Neural crest cell (in vitro differentiated cells): ENCODE data around the gene AURKAIP1. TPM values are rescaled to one million over a fixed set of nuclear protein-coding genes. Genes with fewer than 3 reads are reported as not detected.

Experiments used
- DNase-seq: peaks from one replicate; pipeline ENCODE4 v3.0.0; 2021; ENCODE audit warnings: low read depth, mixed read lengths, low spot score
- H3K27ac Mint-ChIP-seq: one replicate; pipeline ENCODE4 v1.8.0; 2021; ENCODE audit warnings: mild to moderate bottlenecking, mixed read lengths; ENCODE audit not compliant: unreplicated experiment
- H3K27me3 Mint-ChIP-seq: 2 replicates; pipeline ENCODE4 v1.8.0; 2021; ENCODE audit warnings: low read depth, mild to moderate bottlenecking, mixed read lengths
- H3K36me3 Mint-ChIP-seq: 2 replicates; pipeline ENCODE4 v1.8.0; 2021; ENCODE audit warnings: low read depth, mild to moderate bottlenecking, mixed read lengths
- H3K4me1 Mint-ChIP-seq: 2 replicates; pipeline ENCODE4 v1.8.0; 2021; ENCODE audit warnings: mixed read lengths
- H3K4me3 Mint-ChIP-seq: one replicate; pipeline ENCODE4 v1.8.0; 2021; ENCODE audit warnings: mild to moderate bottlenecking, mixed read lengths
- H3K9me3 Mint-ChIP-seq: 2 replicates; pipeline ENCODE4 v1.8.0; 2021; ENCODE audit warnings: mixed read lengths
- total RNA-seq: library from RNA; stranded (reverse); gene quantifications from 2 replicates; pipeline ENCODE4 v1.2.1, GENCODE V29; 2021
- TF ChIP-seq, protein P1 (sequence below): fragments of 200-600 bp; sonication (generic); conservative IDR thresholded peaks from 2 replicates; pipeline ENCODE4 v1.5.0; 2021; ENCODE audit warnings: antibody characterized with exemption, mild to moderate bottlenecking

AURKAIP1 gene
- total RNA-seq, 1 donor from 2014 or later = 128 TPM

DNA sequence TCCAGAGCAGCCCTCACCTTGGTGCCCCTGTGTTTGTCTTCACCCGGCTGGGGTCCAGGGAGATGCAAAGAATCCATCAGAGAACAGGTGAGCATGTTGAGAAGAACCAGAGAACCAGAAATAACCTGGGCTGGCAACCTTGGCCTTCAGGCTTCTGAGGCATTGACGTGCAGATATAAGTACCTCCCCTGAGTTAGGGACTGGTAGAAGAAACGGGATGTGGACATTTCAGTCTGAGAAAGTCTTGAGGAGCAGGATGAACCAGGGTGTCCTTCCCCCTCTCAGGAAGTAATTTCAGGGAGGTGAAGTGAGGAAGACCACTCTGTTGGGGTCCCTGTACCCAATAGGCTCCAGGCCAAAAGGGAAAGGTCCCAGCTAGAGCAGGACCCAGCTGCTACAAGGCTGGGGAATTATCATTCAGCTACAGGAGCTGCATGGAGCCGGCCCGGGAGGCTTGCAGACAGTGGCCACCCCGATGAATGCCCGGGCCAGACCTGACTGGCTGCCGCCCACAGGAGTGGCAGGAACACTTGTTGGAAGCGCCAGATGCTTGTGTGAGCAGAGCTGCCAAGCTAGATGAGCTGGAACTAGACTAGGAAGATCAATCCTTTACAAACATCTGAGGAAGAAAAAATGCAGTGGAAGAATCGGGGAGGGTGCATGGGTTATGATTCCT is 1.7 kb upstream of the AURKAIP1 start:
- Mint-ChIP-seq H3K9me3 (no peaks in the 10 kb centered on the region), H3K36me3 (no peaks in the 10 kb centered on the region)

DNA sequence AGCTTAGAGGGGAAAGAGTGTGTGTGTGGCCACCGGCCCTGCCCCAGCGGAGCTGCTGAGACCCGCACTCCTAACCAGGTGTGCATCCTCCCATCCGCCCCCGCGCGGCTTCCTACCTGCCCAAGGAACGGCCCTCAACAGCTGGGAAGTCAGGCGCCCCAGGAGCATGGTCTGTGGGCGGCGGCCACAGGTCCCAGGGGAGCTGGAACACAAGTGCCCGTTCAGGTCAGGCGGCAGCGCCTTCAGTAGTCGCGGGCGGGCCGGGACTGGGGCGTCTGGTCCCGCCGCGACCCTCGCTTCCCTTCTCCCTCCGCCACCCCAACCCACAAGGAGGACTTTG is 448 bp downstream of the AURKAIP1 start:
- no peaks in the 10 kb centered on the region for H3K36me3 Mint-ChIP-seq
- DNase-seq = no peak
- peaks cover 9% of the 10 kb centered on the region for H3K4me1 Mint-ChIP-seq
- no peak overlapping the region for H3K27ac Mint-ChIP-seq
- no peaks in the 10 kb centered on the region for H3K27me3 Mint-ChIP-seq
- H3K4me3 Mint-ChIP-seq = peak overlapping the region; percentile 93
- no peaks in the 10 kb centered on the region for H3K9me3 Mint-ChIP-seq
- TF ChIP-seq, protein P1, sequence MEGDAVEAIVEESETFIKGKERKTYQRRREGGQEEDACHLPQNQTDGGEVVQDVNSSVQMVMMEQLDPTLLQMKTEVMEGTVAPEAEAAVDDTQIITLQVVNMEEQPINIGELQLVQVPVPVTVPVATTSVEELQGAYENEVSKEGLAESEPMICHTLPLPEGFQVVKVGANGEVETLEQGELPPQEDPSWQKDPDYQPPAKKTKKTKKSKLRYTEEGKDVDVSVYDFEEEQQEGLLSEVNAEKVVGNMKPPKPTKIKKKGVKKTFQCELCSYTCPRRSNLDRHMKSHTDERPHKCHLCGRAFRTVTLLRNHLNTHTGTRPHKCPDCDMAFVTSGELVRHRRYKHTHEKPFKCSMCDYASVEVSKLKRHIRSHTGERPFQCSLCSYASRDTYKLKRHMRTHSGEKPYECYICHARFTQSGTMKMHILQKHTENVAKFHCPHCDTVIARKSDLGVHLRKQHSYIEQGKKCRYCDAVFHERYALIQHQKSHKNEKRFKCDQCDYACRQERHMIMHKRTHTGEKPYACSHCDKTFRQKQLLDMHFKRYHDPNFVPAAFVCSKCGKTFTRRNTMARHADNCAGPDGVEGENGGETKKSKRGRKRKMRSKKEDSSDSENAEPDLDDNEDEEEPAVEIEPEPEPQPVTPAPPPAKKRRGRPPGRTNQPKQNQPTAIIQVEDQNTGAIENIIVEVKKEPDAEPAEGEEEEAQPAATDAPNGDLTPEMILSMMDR = no peak

More for the DNA sequence above, 1.7 kb upstream of the AURKAIP1 start:
- DNase-seq = no peak
- TF ChIP-seq, protein P1 = no peak
- Mint-ChIP-seq H3K27me3 (no peaks in the 10 kb centered on the region), H3K27ac (no peak overlapping the region), H3K4me3 (no peak overlapping the region), H3K4me1 (peaks cover 9% of the 10 kb centered on the region)

DNA sequence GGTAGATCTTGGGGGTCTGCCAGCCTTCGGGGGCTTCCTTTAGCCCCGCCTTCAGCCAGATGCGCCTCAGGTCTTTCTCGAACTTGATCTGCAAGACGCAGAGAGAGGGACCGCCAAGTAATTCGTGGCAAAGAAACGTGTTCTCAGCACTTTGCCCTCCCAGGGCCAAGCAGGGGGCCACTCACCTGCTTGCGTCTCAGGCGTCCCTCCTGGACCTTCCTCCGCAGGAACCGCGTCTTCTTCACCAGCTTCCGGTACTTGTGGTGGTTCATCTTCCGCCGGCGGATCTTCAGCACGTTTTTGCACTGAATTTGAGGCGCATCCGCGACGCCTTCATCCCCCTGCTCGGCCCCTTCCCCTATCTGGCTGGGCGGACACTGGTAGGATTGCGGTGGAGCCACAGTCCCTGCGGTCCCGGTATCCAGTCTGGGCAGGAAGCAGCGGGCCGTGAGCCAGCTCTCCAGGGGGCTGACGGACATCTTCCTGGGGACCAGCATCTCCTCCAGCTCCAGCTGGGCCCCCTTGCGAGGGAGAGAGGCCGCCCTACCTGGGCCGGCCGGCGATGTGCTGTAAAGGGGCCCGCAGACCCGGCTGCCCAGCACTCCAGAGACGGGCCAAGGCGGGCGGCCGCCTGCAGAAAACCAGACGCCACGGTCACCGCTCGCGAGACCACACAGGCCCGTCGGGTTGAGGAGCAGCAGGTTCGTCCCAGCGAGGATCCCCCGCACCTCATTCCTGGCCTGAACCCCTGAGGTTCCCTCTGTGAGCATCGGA is 1.0 kb downstream of the AURKAIP1 start:
- no peak overlapping the region for H3K27ac Mint-ChIP-seq
- H3K4me3 Mint-ChIP-seq = peak overlapping the region; percentile 93
- no peaks in the 10 kb centered on the region for H3K9me3 Mint-ChIP-seq
- no peak for DNase-seq
- TF ChIP-seq, protein P1 = no peak
- H3K4me1 Mint-ChIP-seq = peaks cover 9% of the 10 kb centered on the region
- H3K27me3 Mint-ChIP-seq = no peaks in the 10 kb centered on the region
- no peaks in the 10 kb centered on the region for H3K36me3 Mint-ChIP-seq

DNA sequence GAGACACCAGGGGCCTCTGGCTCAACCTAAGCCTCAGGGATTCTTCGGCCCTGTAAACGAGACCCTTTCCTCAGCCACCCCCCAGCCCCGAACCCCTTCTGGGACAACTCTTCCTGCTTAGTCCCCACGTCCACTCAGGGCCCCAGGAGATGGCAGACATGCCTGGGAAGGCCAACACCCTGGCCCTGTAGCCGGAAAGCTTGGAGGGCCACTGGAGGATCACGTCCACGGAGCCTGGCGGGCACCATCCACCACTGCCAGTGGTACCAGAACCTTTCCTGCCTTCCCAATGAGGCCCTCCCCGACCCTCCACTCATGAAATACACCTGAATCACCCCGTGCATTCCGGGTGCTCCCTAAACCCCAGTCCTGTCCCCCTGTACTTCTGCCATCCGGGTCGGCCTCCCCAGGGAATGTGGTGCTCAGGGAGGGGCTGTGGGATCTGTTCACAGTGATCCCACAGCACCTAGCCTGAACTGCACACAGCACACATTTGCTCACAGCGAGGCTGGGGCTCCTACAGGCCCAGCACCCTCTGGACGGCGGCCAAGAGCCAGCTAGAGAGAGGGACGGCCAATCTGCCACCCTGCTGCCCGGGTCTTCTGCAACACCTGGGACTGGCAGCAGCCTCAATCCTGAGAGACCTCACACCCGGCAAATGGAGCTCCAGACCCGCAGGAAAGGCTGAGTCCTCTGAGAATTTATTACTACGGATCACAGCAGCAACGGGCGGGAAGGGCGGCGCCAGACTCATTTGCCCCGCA is 1.8 kb downstream of the AURKAIP1 start:
- DNase-seq = no peak
- TF ChIP-seq, protein P1 = no peak
- H3K27ac Mint-ChIP-seq = no peak overlapping the region
- no peaks in the 10 kb centered on the region for H3K36me3 Mint-ChIP-seq
- H3K27me3 Mint-ChIP-seq = no peaks in the 10 kb centered on the region
- H3K4me1 Mint-ChIP-seq = peaks cover 9% of the 10 kb centered on the region
- H3K4me3 Mint-ChIP-seq = peak overlapping the region; percentile 75
- H3K9me3 Mint-ChIP-seq = no peaks in the 10 kb centered on the region

DNA sequence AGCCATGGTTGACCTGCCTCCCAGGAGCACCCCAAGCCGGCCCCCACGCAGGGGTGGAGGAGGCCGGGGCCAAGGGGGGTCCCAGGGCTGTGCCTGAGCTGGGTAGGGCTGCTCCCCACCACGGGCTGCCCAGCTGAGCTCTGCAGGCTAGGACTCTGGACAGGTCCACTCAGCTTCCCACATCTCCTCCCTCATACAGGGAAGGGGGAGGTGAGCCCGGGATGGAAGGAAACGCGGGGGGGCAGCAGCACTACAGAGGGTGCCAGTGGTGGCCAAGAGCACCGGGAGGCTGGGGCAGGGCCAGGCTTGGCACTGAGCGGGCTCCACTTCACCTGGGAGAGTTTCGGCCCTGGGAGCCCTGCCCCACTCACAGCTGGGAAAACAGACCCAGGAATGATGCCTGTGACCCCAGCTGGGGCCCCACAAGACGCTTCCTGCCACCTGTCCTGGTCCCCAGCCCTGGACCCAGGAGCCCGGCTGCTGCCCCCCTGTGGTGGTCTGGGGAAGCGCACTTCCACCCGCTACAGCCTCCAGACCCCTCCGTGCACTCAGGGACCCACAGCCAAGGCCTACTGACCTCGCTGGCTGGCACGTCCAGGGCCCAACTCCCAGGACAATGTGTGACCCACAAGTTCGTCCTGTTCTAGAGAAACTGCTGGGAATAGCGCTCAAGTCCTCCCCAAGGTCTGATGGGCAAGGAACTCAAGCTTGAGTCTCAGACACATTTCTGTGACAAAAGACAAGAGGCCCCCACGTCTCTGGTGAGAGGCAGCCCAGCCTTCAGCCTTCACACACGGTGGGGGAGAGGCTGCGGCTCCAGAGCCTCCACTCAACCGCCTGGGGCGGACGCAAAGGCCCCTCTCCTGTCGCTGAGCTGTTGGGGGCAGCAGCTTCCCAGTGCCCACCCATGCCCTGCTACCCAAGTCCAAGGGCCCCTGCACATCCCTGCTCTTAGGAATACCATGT is 3.0 kb downstream of the AURKAIP1 start:
- DNase-seq = peak; percentile 89
- TF ChIP-seq, protein P1 = peak; percentile 88
- H3K27ac Mint-ChIP-seq = no peak overlapping the region
- H3K4me3 Mint-ChIP-seq = peak overlapping the region; percentile 82
- H3K36me3 Mint-ChIP-seq = no peaks in the 10 kb centered on the region
- peaks cover 9% of the 10 kb centered on the region for H3K4me1 Mint-ChIP-seq
- H3K9me3 Mint-ChIP-seq = no peaks in the 10 kb centered on the region
- H3K27me3 Mint-ChIP-seq = no peaks in the 10 kb centered on the region
